ENCODE measurements around the gene AFF3.

- TF ChIP-seq CTCF (IDR thresholded peaks at IDR 0.05; ENCODE audit: poor library complexity): no peak
- TF ChIP-seq EZH2phosphoT487 (IDR thresholded peaks at IDR 0.05; ENCODE audit: low read depth, severe bottlenecking, unreplicated experiment): no peak
- no peak for TF ChIP-seq EZH2 (IDR thresholded peaks at IDR 0.05; ENCODE audit: borderline replicate concordance)
These were observed 34.5 kb upstream of the AFF3 start for GRCh38 chr2:100176925-100177324.

Data from hepatocyte (in vitro differentiated cells).